HFFc6 (cell line): ENCODE measurements around the gene NBEAL2. TPM values are rescaled to one million over a fixed set of nuclear protein-coding genes. Genes with fewer than 3 reads are reported as not detected.
"Not testable (repeated sequence)": the region's sequence is repeated elsewhere in the genome, so short reads cannot be mapped to it uniquely, and the experiment has no call there.

ENCODE experiments used
- DNase-seq: peaks from one replicate; pipeline ENCODE4 v3.0.0-alpha.2; 2018
- H3K27ac Mint-ChIP-seq: 2 replicates; pipeline ENCODE4 v1.8.0; 2020; ENCODE audit warnings: mild to moderate bottlenecking, mixed read lengths
- H3K27me3 Mint-ChIP-seq: 2 replicates; pipeline ENCODE4 v1.8.0; 2021; ENCODE audit warnings: mild to moderate bottlenecking, moderate library complexity, mixed read lengths; ENCODE audit not compliant: insufficient read depth
- H3K36me3 Mint-ChIP-seq: 2 replicates; pipeline ENCODE4 v1.8.0; 2021; ENCODE audit warnings: low read depth, mixed read lengths
- H3K4me1 Mint-ChIP-seq: 2 replicates; pipeline ENCODE4 v1.8.0; 2020; ENCODE audit warnings: low read depth, mixed read lengths
- H3K4me3 Mint-ChIP-seq: 2 replicates; pipeline ENCODE4 v1.8.0; 2020; ENCODE audit warnings: mild to moderate bottlenecking, moderate library complexity, mixed read lengths
- H3K9me3 Mint-ChIP-seq: 2 replicates; pipeline ENCODE4 v1.8.0; 2020; ENCODE audit warnings: mild to moderate bottlenecking, mixed read lengths
- total RNA-seq, 6 experiments: library from RNA; stranded (reverse); fragmentation: NEBNext Ultra II Directional; extraction: Animal tissue kit (Norgen Biotek cat#: 25700); gene quantifications; 2 replicates in 1 of 6; 3 replicates in 5 of 6; pipeline ENCODE4 v1.2.3, GENCODE V29; 2021
- TF ChIP-seq, protein P1 (sequence below): fragments of 200-600 bp; sonication (generic); IDR thresholded peaks from 2 replicates; pipeline ENCODE4 v1.5.0; 2021; ENCODE audit warnings: antibody characterized with exemption, mild to moderate bottlenecking

Gene NBEAL2
- total RNA-seq, 6 experiments from 2014 or later: 5.3 to 7.6 (median 5.8) TPM

DNA sequence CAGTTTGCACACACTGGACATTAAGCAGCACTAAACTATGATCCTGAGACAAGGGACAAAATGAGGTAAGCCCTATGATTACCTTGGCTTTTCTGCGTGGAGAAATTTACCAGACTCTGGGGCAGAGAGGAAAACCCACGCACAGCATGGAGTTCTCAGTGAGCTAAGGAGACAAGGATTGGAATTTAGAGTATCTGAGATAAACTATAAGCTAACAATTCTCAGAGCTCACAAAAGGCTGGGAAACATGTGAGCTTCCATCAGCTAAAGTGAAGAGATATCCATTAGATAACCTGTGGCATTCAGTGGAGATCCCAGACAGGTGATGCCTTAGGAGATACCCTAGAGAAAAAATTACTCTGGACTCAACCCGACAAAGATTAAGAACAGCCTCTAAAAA is 48.7 kb downstream of the NBEAL2 start:
- Mint-ChIP-seq H3K4me3 (no peak overlapping the region), H3K27ac (no peak overlapping the region), H3K4me1 (peaks cover 33% of the 10 kb centered on the region), H3K36me3 (peaks cover 10% of the 10 kb centered on the region; the same call in 1 of the 2 replicates), H3K9me3 (no peaks in the 10 kb centered on the region), H3K27me3 (no peaks in the 10 kb centered on the region)
- TF ChIP-seq, protein P1, sequence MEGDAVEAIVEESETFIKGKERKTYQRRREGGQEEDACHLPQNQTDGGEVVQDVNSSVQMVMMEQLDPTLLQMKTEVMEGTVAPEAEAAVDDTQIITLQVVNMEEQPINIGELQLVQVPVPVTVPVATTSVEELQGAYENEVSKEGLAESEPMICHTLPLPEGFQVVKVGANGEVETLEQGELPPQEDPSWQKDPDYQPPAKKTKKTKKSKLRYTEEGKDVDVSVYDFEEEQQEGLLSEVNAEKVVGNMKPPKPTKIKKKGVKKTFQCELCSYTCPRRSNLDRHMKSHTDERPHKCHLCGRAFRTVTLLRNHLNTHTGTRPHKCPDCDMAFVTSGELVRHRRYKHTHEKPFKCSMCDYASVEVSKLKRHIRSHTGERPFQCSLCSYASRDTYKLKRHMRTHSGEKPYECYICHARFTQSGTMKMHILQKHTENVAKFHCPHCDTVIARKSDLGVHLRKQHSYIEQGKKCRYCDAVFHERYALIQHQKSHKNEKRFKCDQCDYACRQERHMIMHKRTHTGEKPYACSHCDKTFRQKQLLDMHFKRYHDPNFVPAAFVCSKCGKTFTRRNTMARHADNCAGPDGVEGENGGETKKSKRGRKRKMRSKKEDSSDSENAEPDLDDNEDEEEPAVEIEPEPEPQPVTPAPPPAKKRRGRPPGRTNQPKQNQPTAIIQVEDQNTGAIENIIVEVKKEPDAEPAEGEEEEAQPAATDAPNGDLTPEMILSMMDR: no peak
- no peak for DNase-seq

DNA sequence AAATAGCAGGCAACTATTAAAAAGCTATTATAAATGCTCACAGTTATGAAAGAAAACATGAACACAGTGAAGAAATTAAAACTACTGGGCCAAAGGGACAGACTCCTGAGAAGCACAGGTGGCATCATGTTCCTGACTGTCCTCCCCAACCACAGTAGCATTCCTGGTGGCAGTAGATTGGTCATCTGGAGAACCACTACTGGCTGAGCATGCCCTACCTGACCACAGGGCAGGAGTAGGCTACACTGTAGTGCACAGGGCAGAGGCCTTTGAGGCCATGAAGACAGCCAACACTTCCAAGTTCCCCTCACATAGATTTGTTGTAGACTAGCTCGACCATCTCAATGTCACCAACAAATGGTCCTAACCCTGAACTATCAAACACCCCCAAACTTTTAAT is 49.2 kb downstream of the NBEAL2 start:
- Mint-ChIP-seq H3K4me1 (peaks cover 33% of the 10 kb centered on the region), H3K4me3 (no peak overlapping the region), H3K36me3 (peaks cover 10% of the 10 kb centered on the region; the same call in 1 of the 2 replicates), H3K27me3 (no peaks in the 10 kb centered on the region), H3K9me3 (no peaks in the 10 kb centered on the region), H3K27ac (no peak overlapping the region)
- TF ChIP-seq, protein P1: no peak
- no peak for DNase-seq

DNA sequence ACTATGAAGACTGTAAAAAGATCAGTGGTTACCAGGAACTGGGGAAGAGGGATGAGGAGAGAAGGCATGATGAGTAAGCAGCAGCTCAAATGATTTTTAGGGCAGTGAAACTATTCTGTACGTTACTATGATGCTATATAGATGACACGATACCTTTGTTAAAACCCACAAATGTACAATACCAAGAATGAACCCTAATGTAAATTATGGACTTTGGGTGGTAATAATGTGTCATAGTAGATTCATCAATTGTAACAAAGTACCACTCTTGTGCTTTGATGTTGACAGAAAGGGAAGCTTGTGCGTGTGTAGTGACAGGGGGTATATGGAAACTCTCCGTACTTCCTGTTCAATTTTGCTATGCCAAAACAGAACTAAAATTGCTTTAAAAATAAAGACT is 51.6 kb downstream of the NBEAL2 start:
- H3K27me3 Mint-ChIP-seq, H3K4me3 Mint-ChIP-seq, H3K9me3 Mint-ChIP-seq, DNase-seq, H3K27ac Mint-ChIP-seq: not testable (repeated sequence)
- H3K4me1 Mint-ChIP-seq: peaks cover 25% of the 10 kb centered on the region
- H3K36me3 Mint-ChIP-seq: peaks cover 28% of the 10 kb centered on the region

DNA sequence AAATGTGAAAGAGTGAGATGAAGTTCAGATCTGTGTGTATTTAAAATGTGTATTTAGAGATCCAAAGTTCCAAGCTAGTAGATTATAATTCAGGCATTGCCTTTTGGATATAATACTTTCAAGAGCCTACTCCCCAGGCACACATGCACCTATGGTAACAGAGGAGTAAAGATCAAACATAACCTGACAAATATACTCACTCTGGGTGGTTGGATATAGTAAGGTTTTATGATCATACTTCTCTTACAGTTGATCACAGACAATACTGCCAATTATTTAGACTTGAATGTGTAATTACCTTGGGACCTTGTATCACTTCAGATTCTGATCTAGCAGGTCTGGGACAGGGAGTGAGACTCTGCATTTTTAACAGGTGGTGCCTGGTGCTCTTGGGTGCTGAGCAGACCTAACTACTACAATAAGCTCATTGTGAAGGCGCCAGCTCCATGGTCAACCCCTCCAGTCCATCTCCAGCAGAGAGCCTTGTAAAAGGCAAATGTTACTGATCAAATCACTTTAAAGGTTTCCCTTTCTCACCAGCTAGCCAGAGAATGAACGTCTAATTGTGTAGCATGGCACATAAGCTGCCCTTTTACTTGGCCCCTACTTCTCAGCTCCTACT is 55.5 kb downstream of the NBEAL2 start:
- Mint-ChIP-seq H3K27me3 (peaks cover 1% of the 10 kb centered on the region), H3K4me3 (no peak overlapping the region), H3K9me3 (no peaks in the 10 kb centered on the region), H3K27ac (peak overlapping the region; percentile 31; the same call in 1 of the 2 replicates), H3K36me3 (peaks cover 43% of the 10 kb centered on the region), H3K4me1 (peaks cover 23% of the 10 kb centered on the region)
- no peak for DNase-seq
- TF ChIP-seq, protein P1: no peak

DNA sequence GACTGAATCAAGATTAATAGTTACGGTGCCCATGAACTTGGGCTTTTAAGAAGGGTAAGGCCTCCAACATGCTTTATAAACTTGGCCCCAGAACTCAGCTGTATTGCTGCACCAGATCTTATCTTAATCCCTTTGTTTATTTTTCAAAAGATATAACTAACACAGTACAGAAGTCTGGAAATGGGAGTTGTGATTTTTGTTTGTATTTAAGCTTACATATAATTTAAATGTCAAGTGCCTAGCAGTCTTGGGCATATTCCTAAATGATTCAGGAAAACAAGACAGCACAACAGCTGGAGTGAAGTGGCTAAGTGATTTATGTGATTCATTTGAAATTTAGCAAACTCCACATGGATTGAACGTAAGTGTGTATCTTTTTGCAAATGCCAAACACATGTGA is 56.2 kb downstream of the NBEAL2 start:
- peaks cover 22% of the 10 kb centered on the region for H3K4me1 Mint-ChIP-seq
- H3K9me3 Mint-ChIP-seq: no peaks in the 10 kb centered on the region
- no peak overlapping the region for H3K4me3 Mint-ChIP-seq
- peaks cover 49% of the 10 kb centered on the region for H3K36me3 Mint-ChIP-seq
- DNase-seq: no peak
- peak overlapping the region; percentile 31; the same call in 1 of the 2 replicates for H3K27ac Mint-ChIP-seq
- TF ChIP-seq, protein P1: no peak
- H3K27me3 Mint-ChIP-seq: peaks cover 1% of the 10 kb centered on the region

DNA sequence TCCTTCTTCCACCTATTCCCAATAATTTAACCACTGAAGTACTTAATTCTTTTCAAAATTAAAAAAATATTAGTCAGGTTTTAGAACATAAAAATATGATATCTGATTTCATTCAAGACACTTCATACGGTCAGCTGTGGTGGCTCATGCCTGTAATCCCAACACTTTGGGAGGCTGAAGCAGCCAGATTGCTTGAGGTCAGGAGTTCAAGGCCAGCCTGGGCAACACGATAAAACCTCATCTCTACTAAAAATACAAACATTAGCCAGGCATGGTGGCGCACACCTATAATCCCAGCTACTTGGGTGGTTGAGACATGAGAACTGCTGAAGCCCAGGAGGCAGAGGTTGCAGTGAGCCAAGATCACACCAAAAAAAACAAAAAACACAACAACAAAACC is 56.7 kb downstream of the NBEAL2 start:
- no peak for DNase-seq
- Mint-ChIP-seq H3K9me3 (no peaks in the 10 kb centered on the region), H3K27ac (peak overlapping the region; percentile 24; the same call in 1 of the 2 replicates), H3K36me3 (peaks cover 50% of the 10 kb centered on the region), H3K4me1 (peaks cover 17% of the 10 kb centered on the region), H3K27me3 (peaks cover 1% of the 10 kb centered on the region), H3K4me3 (no peak overlapping the region)
- TF ChIP-seq, protein P1: no peak

DNA sequence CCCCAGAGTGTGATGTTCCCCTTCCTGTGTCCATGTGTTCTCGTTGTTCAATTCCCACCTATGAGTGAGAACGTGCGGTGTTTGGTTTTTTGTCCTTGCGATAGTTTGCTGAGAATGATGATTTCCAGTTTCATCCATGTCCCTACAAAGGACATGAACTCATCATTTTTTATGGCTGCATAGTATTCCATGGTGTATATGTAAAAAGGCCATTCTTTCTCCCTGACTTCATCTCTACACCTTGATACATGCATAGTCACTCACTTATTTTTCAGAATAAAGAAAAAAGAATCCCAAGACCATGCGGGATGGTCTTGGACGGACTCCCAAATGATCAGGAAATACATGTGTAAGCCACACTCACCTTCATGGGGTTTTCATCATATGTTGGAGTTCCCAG is 57.8 kb downstream of the NBEAL2 start:
- H3K27me3 Mint-ChIP-seq, H3K4me3 Mint-ChIP-seq, H3K9me3 Mint-ChIP-seq, DNase-seq, H3K27ac Mint-ChIP-seq: not testable (repeated sequence)
- Mint-ChIP-seq H3K4me1 (peaks cover 13% of the 10 kb centered on the region), H3K36me3 (peaks cover 51% of the 10 kb centered on the region)
